Upper lobe of left lung (tissue), 6 donors: ENCODE data around the gene ENTR1. TPM values are rescaled to one million over a fixed set of nuclear protein-coding genes. Genes with fewer than 3 reads are reported as not detected.

Source experiments
- ATAC-seq, 2 donors: fragments of 200-7000 bp; cut with Tn5 transposase; one replicate each; pipeline ENCODE4 v1.9.1; 2022; ENCODE audit warnings: mild to moderate bottlenecking in 2 of 2, moderate library complexity in 2 of 2; ENCODE audit not compliant: low FRiP score in 2 of 2
- DNase-seq, 2 donors: peaks; one replicate each; pipeline ENCODE4 v3.0.0-alpha.2; 2019 to 2020
- H3K27ac ChIP-seq, 4 donors: fragments of 200-600 bp; sonication (generic); one replicate each; pipeline ENCODE4 v1.5.1; 2016 to 2019
- H3K27me3 ChIP-seq, 4 donors: fragments of 200-600 bp; sonication (generic); one replicate each; pipeline ENCODE4 v1.5.1; 2017 to 2019
- H3K36me3 ChIP-seq, 4 donors: fragments of 200-600 bp; sonication (generic); one replicate each; pipeline ENCODE4 v1.5.1; 2016 to 2019
- H3K4me1 ChIP-seq, 4 donors: fragments of 200-600 bp; sonication (generic); one replicate each; pipeline ENCODE4 v1.5.1; 2018 to 2019
- H3K4me3 ChIP-seq, 4 donors: fragments of 200-600 bp; sonication (generic); one replicate each; pipeline ENCODE4 v1.5.1; 2017 to 2019; ENCODE audit warnings: mild to moderate bottlenecking in 2 of 4, moderate library complexity in 1 of 4
- H3K9me3 ChIP-seq, 4 donors: fragments of 200-600 bp; sonication (generic); one replicate each; pipeline ENCODE4 v1.5.1; 2018 to 2019
- CTCF ChIP-seq, 6 experiments: fragments of 450-650 bp in 4 of 6; fragments of 200-600 bp in 2 of 6; sonication (generic) in 2 of 6; IDR thresholded peaks; one replicate each; pipeline ENCODE4 v1.5.1; 2016 to 2019; ENCODE audit warnings: antibody characterized with exemption in 6 of 6
- EP300 ChIP-seq, 4 donors: sonication (generic); formaldehyde crosslinking; IDR thresholded peaks; one replicate each; pipeline ENCODE4 v1.5.1; 2017; ENCODE audit warnings: antibody characterized with exemption in 4 of 4, control low read depth in 2 of 4
- POLR2A ChIP-seq, 4 donors: fragments of 450-650 bp; IDR thresholded peaks; one replicate each; pipeline ENCODE4 v1.5.1; 2016 to 2017; ENCODE audit warnings: antibody characterized with exemption in 4 of 4, mild to moderate bottlenecking in 2 of 4
- POLR2AphosphoS5 ChIP-seq, 2 donors: sonication (generic); formaldehyde crosslinking; IDR thresholded peaks; one replicate each; pipeline ENCODE4 v1.5.1; 2017; ENCODE audit warnings: antibody characterized with exemption in 2 of 2
- WGBS, 2 donors: methylation state at CpG; one replicate each; pipeline ENCODE4 v1.1.5; 2017 to 2018; 5-methylcytosine and 5-hydroxymethylcytosine counted together
- total RNA-seq, 6 donors: library from RNA; depleted of rRNA in 4 of 6; stranded (reverse); fragments of >200 nt in 4 of 6; gene quantifications; one replicate each; pipeline versions ENCODE4 v1.1.0 to v1.2.1, GENCODE V29; 2016 to 2021
- donor health status: DM: no; HTN: no; CAD: no; lungs with moderate emphysema.
- donor health status: DM: no; HTN: yes; CAD: no; lungs with severe emphysema.

Gene ENTR1
- total RNA-seq, 6 donors from 2014 or later = 29.6 to 128 (median 40.0) TPM

GRCh38 chr9:136366826-136367225 lies 43.6 kb downstream of the ENTR1 start:
- TF ChIP-seq EP300 (IDR thresholded peaks at IDR 0.05) (no peak), POLR2A (IDR thresholded peaks at IDR 0.05) (no peak), POLR2AphosphoS5 (IDR thresholded peaks at IDR 0.05) (no peak), CTCF (IDR thresholded peaks at IDR 0.05) (no peak)
- no peak for ATAC-seq
- Histone ChIP-seq H3K36me3 (peaks cover 0 to 7% (median 2%) of the 10 kb centered on the region in 4 donors), H3K4me1 (peaks cover 17 to 26% (median 22%) of the 10 kb centered on the region in 4 donors), H3K4me3 (no peak overlapping the region), H3K27ac (no peak overlapping the region), H3K9me3 (no peaks in the 10 kb centered on the region), H3K27me3 (no peaks in the 10 kb centered on the region)
- peak in 1 of 2 donors; percentile 65 for DNase-seq
- 90 to 93% methylated on average over 8 to 9 of the region's 9 CpGs for WGBS, 2 donors

- Histone ChIP-seq H3K9me3 (no peaks in the 10 kb centered on the region), H3K4me1 (peaks cover 22 to 34% (median 27%) of the 10 kb centered on the region in 4 donors), H3K27ac (peak overlapping the region in 2 of 4 donors; percentile 17 to 40), H3K4me3 (no peak overlapping the region), H3K27me3 (no peaks in the 10 kb centered on the region), H3K36me3 (peaks cover 0 to 11% (median 5%) of the 10 kb centered on the region in 4 donors)
- WGBS, 2 donors = 47 to 61% methylated on average over 9 of the region's 9 CpGs
- no peak for TF ChIP-seq CTCF (IDR thresholded peaks at IDR 0.05)
- no peak for TF ChIP-seq EP300 (IDR thresholded peaks at IDR 0.05)
- no peak for TF ChIP-seq POLR2AphosphoS5 (IDR thresholded peaks at IDR 0.05)
- no peak for TF ChIP-seq POLR2A (IDR thresholded peaks at IDR 0.05)
- DNase-seq = peak; percentile 56 to 59
- no peak for ATAC-seq
Measured at GRCh38 chr9:136365775-136366222, 44.6 kb downstream of the ENTR1 start.

DNA sequence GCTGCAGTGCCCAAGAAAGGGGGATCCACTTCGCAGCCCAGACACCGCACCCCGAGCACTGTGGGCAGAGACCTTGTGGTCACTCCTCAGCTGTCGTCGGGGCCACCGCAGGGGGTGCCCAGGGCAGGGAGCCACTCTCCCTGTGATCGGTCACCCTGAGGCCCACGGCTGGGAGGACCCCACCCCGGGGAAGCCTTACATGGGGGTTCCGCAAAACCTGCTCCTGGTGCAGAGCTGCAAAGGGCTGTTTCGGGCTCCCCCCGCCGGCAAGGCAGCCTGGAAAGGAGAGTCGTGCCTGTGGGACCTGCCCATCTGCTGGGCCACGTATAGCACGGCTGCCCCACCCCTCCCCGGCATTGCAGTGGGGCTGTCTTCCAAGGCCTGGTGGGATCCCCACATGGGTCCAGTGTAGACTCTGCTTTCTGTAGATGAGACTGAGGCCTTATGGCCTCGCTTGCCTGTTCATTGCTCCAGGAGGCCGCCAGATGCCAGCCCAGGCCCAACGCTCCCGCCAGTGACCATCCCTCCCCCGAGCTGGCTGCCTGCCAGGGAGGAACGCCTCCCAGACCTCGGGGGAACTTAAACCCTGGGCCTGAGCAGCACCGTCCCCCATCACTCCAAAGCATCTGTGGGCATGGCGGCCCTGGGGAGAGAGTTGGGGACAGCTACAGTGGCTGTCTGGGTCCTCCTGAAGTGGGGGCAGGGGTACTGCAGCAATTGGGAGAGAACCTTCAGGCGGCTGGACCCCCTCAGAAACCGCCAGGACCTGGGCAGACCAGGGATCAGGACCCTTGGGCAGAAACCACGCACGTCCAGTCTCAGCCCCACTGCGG lies 45.3 kb downstream of the ENTR1 start:
- Histone ChIP-seq H3K4me3 (no peak overlapping the region), H3K4me1 (peaks cover 22 to 34% (median 28%) of the 10 kb centered on the region in 4 donors), H3K27ac (peak overlapping the region in 2 of 4 donors; percentile 17 to 40), H3K27me3 (no peaks in the 10 kb centered on the region), H3K36me3 (peaks cover 0 to 10% (median 4%) of the 10 kb centered on the region in 4 donors), H3K9me3 (no peaks in the 10 kb centered on the region)
- no peak for ATAC-seq
- 73 to 86% methylated on average over 13 to 25 of the region's 31 CpGs for WGBS, 2 donors
- no peak for TF ChIP-seq POLR2AphosphoS5 (IDR thresholded peaks at IDR 0.05)
- no peak for TF ChIP-seq CTCF (IDR thresholded peaks at IDR 0.05)
- no peak for TF ChIP-seq EP300 (IDR thresholded peaks at IDR 0.05)
- no peak for TF ChIP-seq POLR2A (IDR thresholded peaks at IDR 0.05)
- peak in 1 of 2 donors; percentile 79 for DNase-seq

GRCh38 chr9:136363949-136364748 lies 46.3 kb downstream of the ENTR1 start:
- peak in 1 of 2 donors; percentile 85 for DNase-seq
- H3K36me3 ChIP-seq = peaks cover 0 to 10% (median 2%) of the 10 kb centered on the region in 4 donors
- H3K4me1 ChIP-seq = peaks cover 22 to 34% (median 28%) of the 10 kb centered on the region in 4 donors
- no peaks in the 10 kb centered on the region for H3K9me3 ChIP-seq
- peak overlapping the region in 3 of 4 donors; percentile 88 to 100 (median 100) for H3K4me3 ChIP-seq
- peak overlapping the region in 1 of 4 donors; percentile 92 for H3K27ac ChIP-seq
- ATAC-seq = no peak
- no peak for TF ChIP-seq EP300 (IDR thresholded peaks at IDR 0.05)
- no peak for TF ChIP-seq POLR2A (IDR thresholded peaks at IDR 0.05)
- TF ChIP-seq POLR2AphosphoS5 (IDR thresholded peaks at IDR 0.05) = peak in 1 of 2 donors; percentile 7
- TF ChIP-seq CTCF (IDR thresholded peaks at IDR 0.05) = peak in 1 of 6 experiments; percentile 7
- 38 to 49% methylated on average over 26 to 33 of the region's 54 CpGs for WGBS, 2 donors
- no peaks in the 10 kb centered on the region for H3K27me3 ChIP-seq
